Esophagus (tissue), 2 donors: Measurements from ENCODE around the gene DKK1. TPM values are rescaled to one million over a fixed set of nuclear protein-coding genes. Genes with fewer than 3 reads are reported as not detected.

Experiments
- H3K27ac ChIP-seq, 2 donors: one replicate each; pipeline ENCODE4 v1.5.1; 2013; ENCODE audit warnings: low read depth in 2 of 2, mild to moderate bottlenecking in 2 of 2, inconsistent platforms in 1 of 2, low read length in 1 of 2, moderate library complexity in 1 of 2
- H3K27me3 ChIP-seq, 2 donors: one replicate each; pipeline ENCODE4 v1.6.1; 2013; ENCODE audit warnings: low read length in 2 of 2, control low read depth in 1 of 2, mild to moderate bottlenecking in 1 of 2; ENCODE audit not compliant: insufficient read depth in 2 of 2, control insufficient read depth in 1 of 2
- H3K36me3 ChIP-seq, 2 donors: one replicate each; pipeline ENCODE4 v1.6.1; 2013; ENCODE audit warnings: low read length in 1 of 2; ENCODE audit not compliant: control insufficient read depth in 2 of 2, insufficient read depth in 2 of 2
- H3K4me1 ChIP-seq, 2 donors: one replicate each; pipeline ENCODE4 v1.6.1; 2013; ENCODE audit warnings: low read length in 1 of 2; ENCODE audit not compliant: control insufficient read depth in 2 of 2, insufficient read depth in 2 of 2
- H3K4me3 ChIP-seq, 2 donors: one replicate each; pipeline ENCODE4 v1.5.1; 2013; ENCODE audit warnings: low read length in 2 of 2, mild to moderate bottlenecking in 2 of 2, low read depth in 1 of 2, moderate library complexity in 1 of 2
- H3K9me3 ChIP-seq, 2 donors: one replicate each; pipeline ENCODE4 v1.6.1; 2013; ENCODE audit warnings: mild to moderate bottlenecking in 2 of 2, low read depth in 1 of 2, low read length in 1 of 2, moderate library complexity in 1 of 2; ENCODE audit not compliant: control insufficient read depth in 2 of 2, insufficient read depth in 1 of 2
- WGBS, 2 donors: extraction: QIAGEN DNeasy Blood & Tissue Kit; methylation state at CpG; one replicate each; pipeline ENCODE4 v1.1.7; 2013; 5-methylcytosine and 5-hydroxymethylcytosine counted together
- polyA plus RNA-seq, 2 donors: library from polyadenylated mRNA; stranded (reverse); fragments of 200-250 nt; gene quantifications; one replicate each; pipeline ENCODE4 v1.2.3, GENCODE V29; 2013
- donor health status: healthy with polysubstance abuse.
- donor health status: Bipolar disorder and iron deficiency.

The DKK1 gene
- polyA plus RNA-seq, 2 donors = 0.41 to 10.0 TPM

GRCh38 chr10:52332815-52333214, 18.7 kb downstream of the DKK1 start:
- no peaks in the 10 kb centered on the region for H3K36me3 ChIP-seq
- no peaks in the 10 kb centered on the region for H3K27me3 ChIP-seq
- no peaks in the 10 kb centered on the region for H3K9me3 ChIP-seq
- WGBS, 2 donors = 61 to 87% methylated on average over 5 of the region's 5 CpGs
- H3K4me1 ChIP-seq = peaks cover 0 to 2% of the 10 kb centered on the region in 2 donors
- no peak overlapping the region for H3K4me3 ChIP-seq
- H3K27ac ChIP-seq = no peak overlapping the region

DNA sequence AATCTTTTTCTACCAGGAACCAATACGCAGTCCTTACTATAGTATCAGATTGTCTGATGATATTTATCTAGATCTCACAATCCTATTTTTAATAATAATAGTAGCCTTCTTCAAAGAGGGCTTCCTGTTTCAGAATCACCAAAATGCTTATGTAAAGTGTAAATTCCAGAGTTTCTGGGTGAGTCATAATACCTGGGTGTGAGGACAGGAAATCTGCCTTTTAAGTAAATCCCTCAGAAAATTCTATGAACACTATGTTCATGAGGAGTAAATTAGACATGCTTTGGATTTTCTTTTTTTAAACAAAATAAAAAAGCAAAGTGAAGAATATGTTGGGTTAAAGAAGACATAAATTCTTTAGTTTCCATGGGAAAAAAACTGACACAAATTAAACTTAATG, 20.5 kb downstream of the DKK1 start:
- Histone ChIP-seq H3K9me3 (no peaks in the 10 kb centered on the region), H3K27me3 (no peaks in the 10 kb centered on the region), H3K4me3 (no peak overlapping the region), H3K36me3 (no peaks in the 10 kb centered on the region), H3K27ac (no peak overlapping the region), H3K4me1 (peaks cover 0 to 2% of the 10 kb centered on the region in 2 donors)
- 76 to 94% methylated on average over 1 of the region's 1 CpG for WGBS, 2 donors

DNA sequence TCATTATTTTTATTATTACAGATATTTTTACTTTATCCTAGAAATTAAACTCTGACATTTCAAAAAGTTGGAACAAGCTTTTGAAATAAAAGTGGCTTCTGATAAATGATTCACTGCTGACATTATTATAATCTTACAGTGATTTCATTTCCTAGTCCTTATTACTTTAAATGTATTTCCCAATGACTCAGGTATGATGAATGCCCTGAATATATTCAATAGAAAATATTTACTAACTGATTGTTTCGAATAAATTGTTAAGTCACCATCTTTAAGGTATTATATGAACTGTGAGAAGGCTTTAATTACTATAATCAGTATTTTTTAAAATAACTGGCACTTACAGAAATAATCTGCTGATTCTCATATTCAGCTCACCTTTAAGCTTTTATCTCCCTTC, 21.6 kb downstream of the DKK1 start:
- Histone ChIP-seq H3K4me1 (peaks cover 0 to 2% of the 10 kb centered on the region in 2 donors), H3K27ac (no peak overlapping the region), H3K4me3 (no peak overlapping the region), H3K36me3 (no peaks in the 10 kb centered on the region), H3K9me3 (no peaks in the 10 kb centered on the region), H3K27me3 (no peaks in the 10 kb centered on the region)
- 44 to 67% methylated on average over 1 of the region's 1 CpG for WGBS, 2 donors

- Histone ChIP-seq H3K9me3 (no peaks in the 10 kb centered on the region), H3K36me3 (no peaks in the 10 kb centered on the region), H3K4me1 (peaks cover 0 to 2% of the 10 kb centered on the region in 2 donors), H3K27ac (no peak overlapping the region), H3K27me3 (no peaks in the 10 kb centered on the region), H3K4me3 (no peak overlapping the region)
- 63 to 88% methylated on average over 1 of the region's 1 CpG for WGBS, 2 donors
Observed at GRCh38 chr10:52337225-52337624, 23.1 kb downstream of the DKK1 start.

DNA sequence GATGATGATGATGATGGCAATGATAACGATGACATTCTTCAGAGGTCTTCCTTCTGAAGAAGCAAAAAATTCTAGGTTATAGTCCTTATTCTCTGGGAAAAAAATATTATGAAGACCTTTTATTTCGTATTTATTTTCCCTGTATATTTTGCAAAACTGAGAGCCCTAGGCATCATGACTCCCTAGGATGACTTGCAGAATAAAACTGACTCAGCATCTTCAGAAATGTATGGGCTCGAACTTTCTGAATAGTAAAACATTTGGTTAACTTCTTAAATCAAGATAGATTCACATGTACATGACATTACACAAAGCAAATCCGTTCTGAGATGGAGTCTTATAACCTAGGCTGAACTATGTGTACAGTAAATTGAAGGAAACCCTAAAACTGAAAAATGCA, 29.4 kb downstream of the DKK1 start:
- Histone ChIP-seq H3K36me3 (no peaks in the 10 kb centered on the region), H3K27ac (no peak overlapping the region), H3K9me3 (peaks cover 0 to 3% of the 10 kb centered on the region in 2 donors), H3K4me1 (no peaks in the 10 kb centered on the region), H3K4me3 (no peak overlapping the region), H3K27me3 (no peaks in the 10 kb centered on the region)
- 62 to 73% methylated on average over 4 of the region's 4 CpGs for WGBS, 2 donors

- Histone ChIP-seq H3K4me1 (no peaks in the 10 kb centered on the region), H3K4me3 (no peak overlapping the region), H3K27ac (no peak overlapping the region), H3K9me3 (peaks cover 0 to 3% of the 10 kb centered on the region in 2 donors), H3K36me3 (no peaks in the 10 kb centered on the region), H3K27me3 (no peaks in the 10 kb centered on the region)
- 92% methylated on average over 24 to 27 of the region's 27 CpGs for WGBS, 2 donors
Observed at GRCh38 chr10:52346394-52347326, 32.6 kb downstream of the DKK1 start.

- H3K27ac ChIP-seq = no peak overlapping the region
- no peaks in the 10 kb centered on the region for H3K4me1 ChIP-seq
- H3K4me3 ChIP-seq = no peak overlapping the region
- 89 to 91% methylated on average over 5 of the region's 5 CpGs for WGBS, 2 donors
- no peaks in the 10 kb centered on the region for H3K27me3 ChIP-seq
- H3K9me3 ChIP-seq = peaks cover 0 to 3% of the 10 kb centered on the region in 2 donors
- no peaks in the 10 kb centered on the region for H3K36me3 ChIP-seq
Observed at GRCh38 chr10:52347327-52347667, 33.2 kb downstream of the DKK1 start.

- 82 to 90% methylated on average over 5 of the region's 5 CpGs for WGBS, 2 donors
- no peak overlapping the region for H3K27ac ChIP-seq
- H3K36me3 ChIP-seq = no peaks in the 10 kb centered on the region
- no peaks in the 10 kb centered on the region for H3K4me1 ChIP-seq
- peaks cover 0 to 3% of the 10 kb centered on the region in 2 donors for H3K9me3 ChIP-seq
- no peak overlapping the region for H3K4me3 ChIP-seq
- no peaks in the 10 kb centered on the region for H3K27me3 ChIP-seq
Observed at GRCh38 chr10:52348037-52348564, 34.0 kb downstream of the DKK1 start.

DNA sequence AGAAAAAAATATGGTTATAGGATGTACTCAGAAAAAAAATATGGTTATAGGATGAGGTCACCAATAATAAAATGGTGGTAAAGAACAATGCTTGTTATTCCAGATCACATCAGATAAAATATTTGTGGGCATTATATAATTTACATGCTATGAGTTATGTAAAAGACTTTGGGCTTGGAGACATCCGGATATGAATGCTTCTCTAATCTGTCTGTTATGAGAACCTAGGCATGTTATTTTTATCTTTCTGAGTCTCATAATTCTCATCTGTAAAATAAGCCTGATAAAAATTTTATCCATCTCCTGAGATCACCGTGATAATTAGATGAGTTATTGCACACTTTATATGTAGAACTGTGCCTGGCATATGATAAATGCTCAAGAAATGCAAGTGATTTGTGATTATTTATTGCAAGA, 37.8 kb downstream of the DKK1 start:
- H3K27ac ChIP-seq = no peak overlapping the region
- no peaks in the 10 kb centered on the region for H3K4me1 ChIP-seq
- no peak overlapping the region for H3K4me3 ChIP-seq
- 79 to 81% methylated on average over 2 of the region's 2 CpGs for WGBS, 2 donors
- peaks cover 0 to 3% of the 10 kb centered on the region in 2 donors for H3K9me3 ChIP-seq
- no peaks in the 10 kb centered on the region for H3K36me3 ChIP-seq
- H3K27me3 ChIP-seq = no peaks in the 10 kb centered on the region

- no peaks in the 10 kb centered on the region for H3K4me1 ChIP-seq
- no peaks in the 10 kb centered on the region for H3K36me3 ChIP-seq
- no peak overlapping the region for H3K4me3 ChIP-seq
- H3K27me3 ChIP-seq = no peaks in the 10 kb centered on the region
- no peaks in the 10 kb centered on the region for H3K9me3 ChIP-seq
- no peak overlapping the region for H3K27ac ChIP-seq
- 63 to 80% methylated on average over 2 of the region's 2 CpGs for WGBS, 2 donors
Observed at GRCh38 chr10:52353205-52353604, 39.1 kb downstream of the DKK1 start.
